ENCODE measurements around the gene GRIK5.

- TF ChIP-seq, protein P1, sequence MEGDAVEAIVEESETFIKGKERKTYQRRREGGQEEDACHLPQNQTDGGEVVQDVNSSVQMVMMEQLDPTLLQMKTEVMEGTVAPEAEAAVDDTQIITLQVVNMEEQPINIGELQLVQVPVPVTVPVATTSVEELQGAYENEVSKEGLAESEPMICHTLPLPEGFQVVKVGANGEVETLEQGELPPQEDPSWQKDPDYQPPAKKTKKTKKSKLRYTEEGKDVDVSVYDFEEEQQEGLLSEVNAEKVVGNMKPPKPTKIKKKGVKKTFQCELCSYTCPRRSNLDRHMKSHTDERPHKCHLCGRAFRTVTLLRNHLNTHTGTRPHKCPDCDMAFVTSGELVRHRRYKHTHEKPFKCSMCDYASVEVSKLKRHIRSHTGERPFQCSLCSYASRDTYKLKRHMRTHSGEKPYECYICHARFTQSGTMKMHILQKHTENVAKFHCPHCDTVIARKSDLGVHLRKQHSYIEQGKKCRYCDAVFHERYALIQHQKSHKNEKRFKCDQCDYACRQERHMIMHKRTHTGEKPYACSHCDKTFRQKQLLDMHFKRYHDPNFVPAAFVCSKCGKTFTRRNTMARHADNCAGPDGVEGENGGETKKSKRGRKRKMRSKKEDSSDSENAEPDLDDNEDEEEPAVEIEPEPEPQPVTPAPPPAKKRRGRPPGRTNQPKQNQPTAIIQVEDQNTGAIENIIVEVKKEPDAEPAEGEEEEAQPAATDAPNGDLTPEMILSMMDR (IDR thresholded peaks at IDR 0.05; ENCODE audit: low read depth, low read length), result no peak
- TF ChIP-seq, protein P2, sequence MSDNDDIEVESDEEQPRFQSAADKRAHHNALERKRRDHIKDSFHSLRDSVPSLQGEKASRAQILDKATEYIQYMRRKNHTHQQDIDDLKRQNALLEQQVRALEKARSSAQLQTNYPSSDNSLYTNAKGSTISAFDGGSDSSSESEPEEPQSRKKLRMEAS (IDR thresholded peaks at IDR 0.05; ENCODE audit: low read depth, low read length), result no peak
- TF ChIP-seq POLR2A (IDR thresholded peaks at IDR 0.05; ENCODE audit: extremely low read depth, insufficient read length), result no peak
- no peak for TF ChIP-seq MYC (IDR thresholded peaks at IDR 0.05; ENCODE audit: low read depth, low read length)
These were observed 27.5 kb upstream of the GRIK5 start for GRCh38 chr19:42097461-42097860.

Data from NB4 (cell line).